KMS-11 (cell line): ENCODE measurements around the gene EXOC8.
"Not testable (repeated sequence)": the region's sequence is repeated elsewhere in the genome, so short reads cannot be mapped to it uniquely, and the experiment has no call there.

Experiments used
- H2AFZ ChIP-seq: fragments of 200-600 bp; sonication (generic); 2 replicates; pipeline ENCODE4 v1.6.1; 2016; ENCODE audit warnings: antibody characterized with exemption, mixed run types, low read depth
- H3K27ac ChIP-seq: fragments of 200-600 bp; sonication (generic); 2 replicates; pipeline ENCODE4 v1.6.1; 2016; ENCODE audit warnings: mild to moderate bottlenecking, mixed run types
- H3K27me3 ChIP-seq: fragments of 200-600 bp; sonication (generic); 2 replicates; pipeline ENCODE4 v1.6.1; 2017; ENCODE audit warnings: mild to moderate bottlenecking, low read depth, mixed run types, moderate library complexity; ENCODE audit not compliant: insufficient read depth
- H3K36me3 ChIP-seq: fragments of 200-600 bp; sonication (generic); 2 replicates; pipeline ENCODE4 v1.6.1; 2017; ENCODE audit warnings: mild to moderate bottlenecking, mixed run types; ENCODE audit not compliant: insufficient read depth
- H3K4me1 ChIP-seq: fragments of 200-600 bp; sonication (generic); 2 replicates; pipeline ENCODE4 v1.6.1; 2016; ENCODE audit warnings: mild to moderate bottlenecking, low read depth, mixed run types; ENCODE audit not compliant: poor library complexity, severe bottlenecking
- H3K4me2 ChIP-seq: fragments of 200-600 bp; sonication (generic); 2 replicates; pipeline ENCODE4 v1.7.0; 2016; ENCODE audit warnings: mild to moderate bottlenecking, mixed run types
- H3K4me3 ChIP-seq: fragments of 200-600 bp; sonication (generic); IDR thresholded peaks from 2 replicates; pipeline ENCODE4 v1.6.1; 2017; ENCODE audit warnings: low read depth, low read length, mixed read lengths; ENCODE audit not compliant: insufficient read depth
- H3K79me2 ChIP-seq: fragments of 200-600 bp; sonication (generic); 2 replicates; pipeline ENCODE4 v1.6.1; 2016; ENCODE audit warnings: low read depth, mixed run types; ENCODE audit not compliant: insufficient read depth
- H3K9ac ChIP-seq: fragments of 200-600 bp; sonication (generic); 2 replicates; pipeline ENCODE4 v1.6.1; 2016; ENCODE audit warnings: mild to moderate bottlenecking, mixed run types
- H4K20me1 ChIP-seq: fragments of 200-600 bp; sonication (generic); 2 replicates; pipeline ENCODE4 v1.6.1; 2016; ENCODE audit warnings: mild to moderate bottlenecking, mixed run types; ENCODE audit not compliant: insufficient read depth
- CTCF ChIP-seq: fragments of 200-600 bp; sonication (generic); conservative IDR thresholded peaks from 2 replicates; pipeline ENCODE4 v1.6.1; 2017; ENCODE audit warnings: low read depth, mild to moderate bottlenecking, antibody characterized with exemption, low read length, moderate library complexity, mixed read lengths

Gene EXOC8

DNA sequence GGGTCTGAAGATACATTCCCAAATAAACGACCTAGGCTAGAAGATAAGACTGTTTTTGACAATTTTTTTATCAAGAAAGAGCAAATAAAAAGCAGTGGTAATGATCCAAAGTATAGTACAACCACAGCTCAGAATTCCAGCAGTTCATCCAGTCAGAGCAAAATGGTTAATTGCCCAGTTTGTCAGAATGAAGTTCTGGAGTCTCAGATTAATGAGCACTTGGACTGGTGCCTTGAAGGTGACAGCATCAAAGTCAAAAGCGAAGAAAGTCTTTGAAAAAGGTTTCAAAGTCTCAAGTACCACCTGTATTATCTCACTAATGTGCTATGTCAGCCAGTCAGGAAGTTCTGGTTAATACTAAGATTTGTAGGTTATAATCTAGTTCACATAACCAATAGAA is 15.4 kb upstream of the EXOC8 start:
- H3K36me3 ChIP-seq: no peaks in the 10 kb centered on the region
- H3K27ac ChIP-seq: no peak overlapping the region
- H2AFZ ChIP-seq: no peak overlapping the region
- no peaks in the 10 kb centered on the region for H3K79me2 ChIP-seq
- H3K4me3 ChIP-seq: no peak overlapping the region
- no peaks in the 10 kb centered on the region for H3K27me3 ChIP-seq
- no peak overlapping the region for H3K4me2 ChIP-seq
- H3K4me1 ChIP-seq: no peaks in the 10 kb centered on the region
- TF ChIP-seq CTCF: no peak
- no peaks in the 10 kb centered on the region for H4K20me1 ChIP-seq
- no peak overlapping the region for H3K9ac ChIP-seq

GRCh38 chr1:231351816-231352215 is 14.2 kb upstream of the EXOC8 start:
- no peaks in the 10 kb centered on the region for H4K20me1 ChIP-seq
- H3K4me3 ChIP-seq: no peak overlapping the region
- no peaks in the 10 kb centered on the region for H3K36me3 ChIP-seq
- H3K9ac ChIP-seq: no peak overlapping the region
- no peak overlapping the region for H3K27ac ChIP-seq
- no peaks in the 10 kb centered on the region for H3K79me2 ChIP-seq
- H3K4me2 ChIP-seq: no peak overlapping the region
- H3K27me3 ChIP-seq: no peaks in the 10 kb centered on the region
- no peaks in the 10 kb centered on the region for H3K4me1 ChIP-seq
- TF ChIP-seq CTCF: no peak
- no peak overlapping the region for H2AFZ ChIP-seq

- H3K4me2 ChIP-seq, H3K27me3 ChIP-seq, H3K36me3 ChIP-seq, H3K4me1 ChIP-seq, H3K27ac ChIP-seq, H4K20me1 ChIP-seq, H2AFZ ChIP-seq, H3K4me3 ChIP-seq, H3K9ac ChIP-seq, H3K79me2 ChIP-seq: not testable (repeated sequence)
Measured at GRCh38 chr1:231348856-231349255, 11.2 kb upstream of the EXOC8 start.

GRCh38 chr1:231348442-231348841 is 10.8 kb upstream of the EXOC8 start:
- Histone ChIP-seq H2AFZ (no peak overlapping the region), H3K9ac (no peak overlapping the region), H3K4me2 (no peak overlapping the region), H3K4me1 (no peaks in the 10 kb centered on the region), H4K20me1 (no peaks in the 10 kb centered on the region), H3K4me3 (no peak overlapping the region), H3K36me3 (no peaks in the 10 kb centered on the region), H3K79me2 (no peaks in the 10 kb centered on the region; the same call in 1 of the 2 replicates), H3K27ac (no peak overlapping the region), H3K27me3 (no peaks in the 10 kb centered on the region)
- TF ChIP-seq CTCF: no peak

- H3K4me1 ChIP-seq: no peaks in the 10 kb centered on the region
- no peak for TF ChIP-seq CTCF
- H3K27me3 ChIP-seq: no peaks in the 10 kb centered on the region
- H3K36me3 ChIP-seq: no peaks in the 10 kb centered on the region
- H3K4me2 ChIP-seq: no peak overlapping the region
- H3K9ac ChIP-seq: no peak overlapping the region
- no peak overlapping the region for H3K27ac ChIP-seq
- H2AFZ ChIP-seq: no peak overlapping the region
- H3K4me3 ChIP-seq: no peak overlapping the region
- H4K20me1 ChIP-seq: no peaks in the 10 kb centered on the region
- H3K79me2 ChIP-seq: no peaks in the 10 kb centered on the region; the same call in 1 of the 2 replicates
Measured at GRCh38 chr1:231347961-231348360, 10.3 kb upstream of the EXOC8 start.
